Measurements from ENCODE around the gene CYSLTR1. TPM values are rescaled to one million over a fixed set of nuclear protein-coding genes. Genes with fewer than 3 reads are reported as not detected.

CYSLTR1 gene
- total and polyA plus RNA-seq, 4 donors = 0.36 to 3.2 (median 0.52) TPM

DNA sequence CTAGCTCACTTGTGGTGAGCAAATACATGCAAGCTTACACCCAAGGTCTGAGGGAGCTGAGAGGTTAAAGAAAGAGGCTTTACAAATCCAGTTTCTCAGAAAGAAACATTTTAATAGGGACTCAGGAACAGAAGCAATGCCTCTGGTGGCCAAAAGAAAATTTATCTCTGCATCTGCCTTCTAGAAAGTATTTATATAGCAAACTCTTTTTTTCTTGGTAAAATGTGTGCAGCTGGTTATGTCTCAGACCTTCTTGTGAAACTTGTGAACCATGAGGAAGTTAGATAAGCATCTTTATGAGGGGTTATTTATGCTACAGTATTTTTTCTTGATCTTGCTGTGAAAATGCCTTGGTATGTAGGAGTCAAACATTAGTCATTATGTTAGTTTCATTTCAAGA, 48.5 kb upstream of the CYSLTR1 start (continued):
- TF ChIP-seq, protein P1, sequence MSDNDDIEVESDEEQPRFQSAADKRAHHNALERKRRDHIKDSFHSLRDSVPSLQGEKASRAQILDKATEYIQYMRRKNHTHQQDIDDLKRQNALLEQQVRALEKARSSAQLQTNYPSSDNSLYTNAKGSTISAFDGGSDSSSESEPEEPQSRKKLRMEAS (IDR thresholded peaks at IDR 0.05) = no peak

DNA sequence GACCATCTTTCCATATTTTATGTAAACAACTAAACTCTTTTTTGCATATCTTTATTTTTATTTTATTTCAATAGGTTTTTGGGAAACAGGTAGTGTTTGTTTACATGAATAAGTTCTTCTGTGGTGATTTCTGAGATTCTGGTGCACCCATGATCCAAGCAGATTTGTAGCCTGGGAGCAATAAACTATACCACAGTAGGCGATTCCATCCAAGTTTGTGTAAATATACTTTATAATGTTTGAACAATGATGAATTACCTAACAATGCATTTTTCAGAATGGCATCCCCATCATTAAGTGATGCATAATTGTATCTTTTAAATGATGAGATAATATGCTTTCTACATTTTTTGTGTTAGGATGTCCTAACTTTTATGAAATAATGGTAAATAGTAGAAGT, 39.2 kb upstream of the CYSLTR1 start:
- Histone ChIP-seq H3K9me3 (ENCODE audit: control insufficient read depth in 4 of 4, low read length in 3 of 4) (peaks cover 0 to 1% (median 0%) of the 10 kb centered on the region in 4 donors), H3K36me3 (ENCODE audit: control insufficient read depth in 4 of 4, insufficient read depth in 3 of 4, low read depth in 1 of 4, low read length in 3 of 4) (no peaks in the 10 kb centered on the region), H3K4me3 (ENCODE audit: low read depth in 1 of 3, low read length in 3 of 3) (no peak overlapping the region), H3K27me3 (ENCODE audit: control insufficient read depth in 4 of 4, insufficient read depth in 4 of 4, low read length in 3 of 4) (no peaks in the 10 kb centered on the region), H3K4me1 (ENCODE audit: control insufficient read depth in 4 of 4, insufficient read depth in 4 of 4, low read length in 3 of 4) (no peaks in the 10 kb centered on the region), H3K27ac (ENCODE audit: low read depth in 1 of 2, low read length in 2 of 2) (no peak overlapping the region), H3K9ac (ENCODE audit: low read depth in 1 of 2, low read length in 2 of 2) (no peak overlapping the region)
- no peak for DNase-seq (ENCODE audit: low spot score)
- TF ChIP-seq RXRA (IDR thresholded peaks at IDR 0.05) (no peak), YY1 (IDR thresholded peaks at IDR 0.05) (no peak), FOXA1 (IDR thresholded peaks at IDR 0.05) (no peak), TAF1 (conservative IDR thresholded peaks at IDR 0.05) (no peak), NR2F2 (IDR thresholded peaks at IDR 0.05) (no peak), SP1 (IDR thresholded peaks at IDR 0.05) (no peak), EGR1 (IDR thresholded peaks at IDR 0.05; ENCODE audit: low read depth in 2 of 2) (no peak), GABPA (IDR thresholded peaks at IDR 0.05 in 1 of 2, conservative IDR thresholded peaks at IDR 0.05 in 1 of 2) (no peak)
- TF ChIP-seq, protein P2, sequence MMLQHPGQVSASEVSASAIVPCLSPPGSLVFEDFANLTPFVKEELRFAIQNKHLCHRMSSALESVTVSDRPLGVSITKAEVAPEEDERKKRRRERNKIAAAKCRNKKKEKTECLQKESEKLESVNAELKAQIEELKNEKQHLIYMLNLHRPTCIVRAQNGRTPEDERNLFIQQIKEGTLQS (IDR thresholded peaks at IDR 0.05) = no peak
- TF ChIP-seq, protein P1 (IDR thresholded peaks at IDR 0.05) = no peak
- TF ChIP-seq, protein P3, sequence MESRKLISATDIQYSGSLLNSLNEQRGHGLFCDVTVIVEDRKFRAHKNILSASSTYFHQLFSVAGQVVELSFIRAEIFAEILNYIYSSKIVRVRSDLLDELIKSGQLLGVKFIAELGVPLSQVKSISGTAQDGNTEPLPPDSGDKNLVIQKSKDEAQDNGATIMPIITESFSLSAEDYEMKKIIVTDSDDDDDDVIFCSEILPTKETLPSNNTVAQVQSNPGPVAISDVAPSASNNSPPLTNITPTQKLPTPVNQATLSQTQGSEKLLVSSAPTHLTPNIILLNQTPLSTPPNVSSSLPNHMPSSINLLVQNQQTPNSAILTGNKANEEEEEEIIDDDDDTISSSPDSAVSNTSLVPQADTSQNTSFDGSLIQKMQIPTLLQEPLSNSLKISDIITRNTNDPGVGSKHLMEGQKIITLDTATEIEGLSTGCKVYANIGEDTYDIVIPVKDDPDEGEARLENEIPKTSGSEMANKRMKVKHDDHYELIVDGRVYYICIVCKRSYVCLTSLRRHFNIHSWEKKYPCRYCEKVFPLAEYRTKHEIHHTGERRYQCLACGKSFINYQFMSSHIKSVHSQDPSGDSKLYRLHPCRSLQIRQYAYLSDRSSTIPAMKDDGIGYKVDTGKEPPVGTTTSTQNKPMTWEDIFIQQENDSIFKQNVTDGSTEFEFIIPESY (IDR thresholded peaks at IDR 0.05) = no peak
- 53% methylated on average over 1 of the region's 1 CpG for WGBS

DNA sequence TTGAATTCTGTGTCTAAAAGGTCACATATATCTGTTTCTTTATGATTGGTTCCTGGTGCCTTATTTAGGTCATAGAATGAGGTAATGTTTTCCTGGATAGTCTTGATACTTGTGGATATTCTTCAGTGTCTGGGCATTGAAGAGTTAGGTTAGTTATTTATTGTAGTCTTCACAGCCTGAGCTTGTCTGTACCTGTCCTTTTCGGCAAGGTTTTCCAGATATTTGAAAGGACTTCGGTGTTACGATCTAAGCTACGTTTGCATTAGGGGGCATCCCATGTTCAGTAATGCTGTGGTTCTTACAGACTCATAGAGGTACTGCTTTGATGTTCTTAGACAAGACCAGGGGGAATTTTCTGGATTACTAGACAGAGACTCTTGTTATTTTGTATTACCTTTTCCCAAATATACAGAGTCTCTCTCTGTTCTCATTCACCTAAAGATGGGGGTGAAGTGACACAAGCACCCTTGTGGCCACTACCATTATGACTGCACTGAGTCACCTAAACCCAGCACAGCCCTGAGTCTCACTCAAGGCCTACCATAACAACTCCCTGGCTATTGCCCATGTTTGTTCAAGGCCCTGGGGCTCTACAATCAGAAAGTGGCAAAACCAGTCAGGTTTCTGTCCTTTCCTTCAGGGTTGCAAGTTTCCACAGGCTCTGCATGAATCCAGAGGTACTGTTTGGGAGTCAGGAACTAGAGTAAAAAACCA, 30.1 kb upstream of the CYSLTR1 start:
- no peak for DNase-seq (ENCODE audit: low spot score)
- Histone ChIP-seq H3K27ac (ENCODE audit: low read depth in 1 of 2, low read length in 2 of 2) (no peak overlapping the region), H3K4me3 (ENCODE audit: low read depth in 1 of 3, low read length in 3 of 3) (no peak overlapping the region), H3K4me1 (ENCODE audit: control insufficient read depth in 4 of 4, insufficient read depth in 4 of 4, low read length in 3 of 4) (no peaks in the 10 kb centered on the region), H3K36me3 (ENCODE audit: control insufficient read depth in 4 of 4, insufficient read depth in 3 of 4, low read depth in 1 of 4, low read length in 3 of 4) (no peaks in the 10 kb centered on the region), H3K9ac (ENCODE audit: low read depth in 1 of 2, low read length in 2 of 2) (no peak overlapping the region), H3K27me3 (ENCODE audit: control insufficient read depth in 4 of 4, insufficient read depth in 4 of 4, low read length in 3 of 4) (no peaks in the 10 kb centered on the region), H3K9me3 (ENCODE audit: control insufficient read depth in 4 of 4, low read length in 3 of 4) (peaks cover 0 to 6% (median 0%) of the 10 kb centered on the region in 4 donors)
- TF ChIP-seq, protein P4, sequence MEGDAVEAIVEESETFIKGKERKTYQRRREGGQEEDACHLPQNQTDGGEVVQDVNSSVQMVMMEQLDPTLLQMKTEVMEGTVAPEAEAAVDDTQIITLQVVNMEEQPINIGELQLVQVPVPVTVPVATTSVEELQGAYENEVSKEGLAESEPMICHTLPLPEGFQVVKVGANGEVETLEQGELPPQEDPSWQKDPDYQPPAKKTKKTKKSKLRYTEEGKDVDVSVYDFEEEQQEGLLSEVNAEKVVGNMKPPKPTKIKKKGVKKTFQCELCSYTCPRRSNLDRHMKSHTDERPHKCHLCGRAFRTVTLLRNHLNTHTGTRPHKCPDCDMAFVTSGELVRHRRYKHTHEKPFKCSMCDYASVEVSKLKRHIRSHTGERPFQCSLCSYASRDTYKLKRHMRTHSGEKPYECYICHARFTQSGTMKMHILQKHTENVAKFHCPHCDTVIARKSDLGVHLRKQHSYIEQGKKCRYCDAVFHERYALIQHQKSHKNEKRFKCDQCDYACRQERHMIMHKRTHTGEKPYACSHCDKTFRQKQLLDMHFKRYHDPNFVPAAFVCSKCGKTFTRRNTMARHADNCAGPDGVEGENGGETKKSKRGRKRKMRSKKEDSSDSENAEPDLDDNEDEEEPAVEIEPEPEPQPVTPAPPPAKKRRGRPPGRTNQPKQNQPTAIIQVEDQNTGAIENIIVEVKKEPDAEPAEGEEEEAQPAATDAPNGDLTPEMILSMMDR (IDR thresholded peaks at IDR 0.05; ENCODE audit: low read depth, low read length, missing input control) = no peak
- TF ChIP-seq HNF4G (IDR thresholded peaks at IDR 0.05) = no peak
- no peak for TF ChIP-seq RXRA (IDR thresholded peaks at IDR 0.05)
- TF ChIP-seq SP1 (IDR thresholded peaks at IDR 0.05) = no peak
- TF ChIP-seq, protein P1 (IDR thresholded peaks at IDR 0.05) = no peak
- no peak for TF ChIP-seq TAF1 (conservative IDR thresholded peaks at IDR 0.05)
- TF ChIP-seq HNF4A (conservative IDR thresholded peaks at IDR 0.05) = no peak
- TF ChIP-seq, protein P2 (IDR thresholded peaks at IDR 0.05) = no peak
- TF ChIP-seq, protein P3 (IDR thresholded peaks at IDR 0.05) = no peak
- no peak for TF ChIP-seq FOXA2 (IDR thresholded peaks at IDR 0.05)
- WGBS = 92% methylated on average over 4 of the region's 4 CpGs
